BE2C (cell line): ENCODE data around the gene NTRK2.

Experiments
- DNase-seq: peaks from one replicate; pipeline ENCODE4 v3.0.0-alpha.2; 2020
- H3K27me3 ChIP-seq: fragments of 250-450 bp; sonication (Bioruptor Pico); 2 replicates; pipeline ENCODE4 v1.5.1; 2020; ENCODE audit warnings: mild to moderate bottlenecking
- H3K36me3 ChIP-seq: fragments of 250-450 bp; sonication (Bioruptor Pico); 2 replicates; pipeline ENCODE4 v1.5.1; 2020; ENCODE audit warnings: mild to moderate bottlenecking
- H3K4me1 ChIP-seq: fragments of 250-450 bp; sonication (Bioruptor Pico); 2 replicates; pipeline ENCODE4 v1.5.1; 2020
- H3K4me3 ChIP-seq: 2 replicates; pipeline ENCODE4 v1.5.1; 2011; ENCODE audit warnings: low read depth, low read length
- H3K9me3 ChIP-seq: fragments of 250-450 bp; sonication (Bioruptor Pico); 2 replicates; pipeline ENCODE4 v1.5.1; 2020
- CTCF ChIP-seq: IDR thresholded peaks from 2 replicates; pipeline ENCODE4 v1.5.1; 2012; ENCODE audit warnings: mild to moderate bottlenecking, low read depth, low read length

The NTRK2 gene

GRCh38 chr9:84677080-84677479 is 7.6 kb downstream of the NTRK2 start:
- no peaks in the 10 kb centered on the region for H3K4me1 ChIP-seq
- peaks cover 4% of the 10 kb centered on the region for H3K27me3 ChIP-seq
- DNase-seq, result no peak

GRCh38 chr9:84679571-84679970 is 10.0 kb downstream of the NTRK2 start:
- Histone ChIP-seq H3K36me3 (no peaks in the 10 kb centered on the region), H3K4me3 (no peak overlapping the region), H3K27me3 (no peaks in the 10 kb centered on the region), H3K4me1 (no peaks in the 10 kb centered on the region), H3K9me3 (no peaks in the 10 kb centered on the region)
- no peak for TF ChIP-seq CTCF
- DNase-seq, result no peak

More at GRCh38 chr9:84677080-84677479, 7.6 kb downstream of the NTRK2 start:
- no peak for TF ChIP-seq CTCF
- no peaks in the 10 kb centered on the region for H3K36me3 ChIP-seq
- H3K9me3 ChIP-seq, result no peaks in the 10 kb centered on the region
- H3K4me3 ChIP-seq, result no peak overlapping the region

- Histone ChIP-seq H3K4me3 (no peak overlapping the region), H3K9me3 (no peaks in the 10 kb centered on the region), H3K27me3 (no peaks in the 10 kb centered on the region), H3K4me1 (no peaks in the 10 kb centered on the region), H3K36me3 (no peaks in the 10 kb centered on the region)
- no peak for DNase-seq
- no peak for TF ChIP-seq CTCF
These were observed 12.2 kb downstream of the NTRK2 start for GRCh38 chr9:84681516-84682285.

- H3K9me3 ChIP-seq, result no peaks in the 10 kb centered on the region
- H3K4me1 ChIP-seq, result no peaks in the 10 kb centered on the region
- TF ChIP-seq CTCF, result no peak
- no peak for DNase-seq
- no peaks in the 10 kb centered on the region for H3K36me3 ChIP-seq
- H3K27me3 ChIP-seq, result no peaks in the 10 kb centered on the region
- no peak overlapping the region for H3K4me3 ChIP-seq
These were observed 16.5 kb downstream of the NTRK2 start for GRCh38 chr9:84686068-84686467.

DNA sequence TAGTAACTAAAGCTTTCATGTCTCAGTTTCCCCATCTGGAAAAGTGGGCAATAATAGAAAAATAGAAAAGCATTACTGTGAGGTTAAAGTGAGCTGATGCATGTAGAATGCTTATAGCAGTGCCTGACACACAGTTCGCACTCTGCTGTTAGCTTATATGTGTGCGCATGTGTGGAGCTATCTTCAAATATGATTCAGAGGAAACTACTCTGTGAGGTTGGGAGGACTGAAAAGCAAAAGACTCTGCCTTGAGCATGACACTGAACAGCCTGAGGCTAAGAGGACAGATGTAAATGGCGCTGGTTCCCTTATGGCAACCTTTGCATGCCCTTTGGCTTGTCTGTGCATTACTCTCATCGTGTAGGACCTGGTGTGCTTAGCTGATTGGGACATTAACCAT is 19.4 kb downstream of the NTRK2 start:
- Histone ChIP-seq H3K4me3 (no peak overlapping the region), H3K9me3 (no peaks in the 10 kb centered on the region), H3K4me1 (no peaks in the 10 kb centered on the region), H3K27me3 (no peaks in the 10 kb centered on the region), H3K36me3 (no peaks in the 10 kb centered on the region)
- TF ChIP-seq CTCF, result no peak
- no peak for DNase-seq

DNA sequence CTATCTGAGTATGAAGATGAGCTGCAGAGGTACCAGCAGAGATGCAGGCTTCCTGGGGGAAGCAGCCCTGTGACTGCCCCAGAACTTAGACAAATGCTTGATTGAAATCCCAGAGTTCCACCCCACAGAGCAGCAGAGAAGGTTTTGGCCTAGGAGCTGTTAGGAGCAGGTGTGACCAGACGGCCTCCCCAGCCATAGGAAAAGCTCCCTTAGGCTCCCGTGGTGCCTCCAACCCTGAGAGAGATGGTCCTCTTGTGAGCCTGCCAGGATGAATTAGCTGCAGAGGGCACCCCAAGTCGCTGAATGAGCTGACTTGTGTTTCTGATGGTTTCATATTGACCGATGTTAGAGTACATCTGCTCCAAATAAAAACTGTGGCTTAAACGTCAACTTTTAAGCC is 22.1 kb downstream of the NTRK2 start:
- Histone ChIP-seq H3K36me3 (no peaks in the 10 kb centered on the region), H3K4me3 (no peak overlapping the region), H3K4me1 (no peaks in the 10 kb centered on the region), H3K9me3 (no peaks in the 10 kb centered on the region), H3K27me3 (no peaks in the 10 kb centered on the region)
- no peak for TF ChIP-seq CTCF
- no peak for DNase-seq
